HG03520 (cell line): ENCODE measurements around the gene PRPH.
"Not testable (repeated sequence)": the region's sequence is repeated elsewhere in the genome, so short reads cannot be mapped to it uniquely, and the experiment has no call there.

ENCODE experiments used
- ATAC-seq: cut with Tn5 transposase; IDR thresholded peaks from one replicate; pipeline ENCODE4 v1.9.1; 2021; ENCODE audit warnings: mild to moderate bottlenecking, moderate library complexity; ENCODE audit not compliant: unreplicated experiment

Gene PRPH

GRCh38 chr12:49298160-49298559 is 3.2 kb downstream of the PRPH start:
- no peak for ATAC-seq

DNA sequence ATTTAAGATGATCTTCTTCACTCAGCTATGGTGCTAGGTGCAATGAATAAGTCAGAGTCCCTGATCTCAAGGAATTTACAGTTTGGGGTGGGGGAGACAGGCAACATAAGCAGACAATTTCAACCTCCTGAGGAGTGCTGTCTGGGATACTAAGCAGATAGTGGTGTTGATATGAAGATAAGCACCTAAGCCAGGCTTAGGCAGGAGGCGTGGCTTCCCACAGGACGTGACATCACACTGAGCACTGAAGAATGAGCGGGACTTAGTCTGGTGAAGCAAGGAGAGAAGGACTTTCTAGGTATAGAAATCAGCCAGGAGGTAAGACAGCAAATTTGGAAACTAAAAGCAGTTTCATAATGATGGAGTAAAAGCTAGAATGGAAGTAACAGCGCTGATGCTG is 6.8 kb downstream of the PRPH start:
- no peak for ATAC-seq

- ATAC-seq = no peak
Measured at GRCh38 chr12:49304161-49304560, 9.2 kb downstream of the PRPH start.

GRCh38 chr12:49305762-49306510 is 11.0 kb downstream of the PRPH start:
- no peak for ATAC-seq

GRCh38 chr12:49309386-49309785 is 14.4 kb downstream of the PRPH start:
- no peak for ATAC-seq

DNA sequence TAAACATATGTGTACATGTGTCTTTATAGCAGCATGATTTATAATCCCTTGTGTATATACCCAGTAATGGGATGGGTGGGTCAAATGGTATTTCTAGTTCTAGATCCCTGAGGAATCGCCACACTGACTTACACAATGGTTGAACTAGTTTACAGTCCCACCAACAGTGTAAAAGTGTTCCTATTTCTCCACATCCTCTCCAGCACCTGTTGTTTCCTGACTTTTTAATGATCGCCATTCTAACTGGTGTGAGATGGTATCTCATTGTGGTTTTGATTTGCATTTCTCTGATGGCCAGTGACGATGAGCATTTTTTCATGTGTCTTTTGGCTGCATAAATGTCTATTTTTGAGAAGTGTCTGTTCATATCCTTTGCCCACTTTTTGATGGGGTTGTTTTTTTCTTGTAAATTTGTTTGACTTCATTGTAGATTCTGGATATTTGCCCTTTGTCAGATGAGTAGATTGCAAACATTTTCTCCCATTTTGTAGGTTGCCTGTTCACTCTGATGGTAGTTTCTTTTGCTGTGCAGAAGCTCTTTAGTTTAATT is 15.6 kb downstream of the PRPH start:
- ATAC-seq = not testable (repeated sequence)

DNA sequence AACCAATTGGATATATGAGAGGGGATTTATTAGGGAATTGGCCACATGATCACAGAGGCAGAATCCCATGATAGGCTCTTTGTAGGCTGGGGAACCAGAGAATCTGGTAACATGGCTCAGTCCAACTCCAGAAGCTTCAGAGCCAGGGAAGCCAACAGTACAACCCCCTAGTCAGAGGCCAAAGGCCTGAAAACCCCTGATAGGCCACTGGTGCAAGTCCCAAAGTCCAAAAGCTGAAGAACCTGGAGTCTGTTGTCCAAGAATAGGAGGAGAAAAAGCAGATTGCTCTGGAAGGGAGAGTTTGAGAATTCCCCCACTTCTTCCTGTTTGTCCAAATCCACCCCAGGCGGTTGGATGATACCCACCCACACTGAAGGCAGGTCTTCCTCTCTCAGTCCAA is 19.9 kb downstream of the PRPH start:
- ATAC-seq = no peak

DNA sequence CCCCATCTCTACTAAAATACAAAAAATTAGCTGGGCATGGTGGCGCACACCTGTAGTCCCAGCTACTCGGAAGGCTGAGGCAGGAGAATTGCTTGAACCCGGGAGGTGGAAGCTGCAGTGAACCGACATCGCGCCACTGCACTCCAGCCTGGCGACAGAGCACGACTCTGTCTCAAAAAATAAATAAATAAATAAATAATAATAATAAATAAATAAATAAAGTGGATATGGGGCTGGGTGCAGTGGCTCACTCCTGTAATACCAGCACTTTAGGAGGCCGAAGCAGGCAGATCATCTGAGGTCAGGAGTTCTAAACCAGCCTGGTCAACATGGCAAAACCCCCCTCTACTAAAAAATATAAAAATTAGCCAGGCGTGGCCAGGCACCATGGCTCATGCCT is 22.2 kb downstream of the PRPH start:
- ATAC-seq = not testable (repeated sequence)

DNA sequence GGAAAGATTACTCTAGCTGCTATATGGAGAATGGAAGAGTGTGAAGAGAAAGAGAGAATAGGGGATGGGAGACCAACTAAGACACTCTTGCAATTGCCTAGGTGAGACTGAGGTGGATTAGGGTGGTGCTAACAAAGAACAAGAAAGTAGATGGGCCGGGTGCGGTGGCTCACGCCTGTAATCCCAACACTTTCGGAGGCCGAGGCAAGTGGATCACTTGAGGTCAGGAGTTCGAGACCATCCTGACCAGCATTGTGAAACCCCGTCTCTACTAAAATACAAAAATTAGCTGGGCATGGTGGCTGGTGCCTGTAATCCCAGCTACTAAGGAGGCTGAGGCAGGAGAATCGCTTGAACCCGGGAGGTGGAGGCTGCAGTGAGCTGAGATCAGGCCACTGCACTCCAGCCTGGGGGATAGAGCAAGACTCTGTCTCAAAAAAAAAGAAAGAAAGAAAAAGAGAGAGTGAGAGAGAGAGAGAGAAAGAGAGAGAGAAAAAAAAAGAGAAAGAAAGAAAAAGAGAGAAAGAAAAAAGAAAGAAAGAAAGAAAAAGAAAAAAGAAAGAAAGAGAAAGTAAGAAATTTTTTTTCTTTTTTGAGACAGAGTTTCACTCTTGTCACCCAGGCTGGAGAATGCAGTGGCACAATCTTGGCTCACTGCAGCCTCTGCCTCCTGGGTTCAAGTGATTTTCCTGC is 25.6 kb downstream of the PRPH start:
- not testable (repeated sequence) for ATAC-seq

DNA sequence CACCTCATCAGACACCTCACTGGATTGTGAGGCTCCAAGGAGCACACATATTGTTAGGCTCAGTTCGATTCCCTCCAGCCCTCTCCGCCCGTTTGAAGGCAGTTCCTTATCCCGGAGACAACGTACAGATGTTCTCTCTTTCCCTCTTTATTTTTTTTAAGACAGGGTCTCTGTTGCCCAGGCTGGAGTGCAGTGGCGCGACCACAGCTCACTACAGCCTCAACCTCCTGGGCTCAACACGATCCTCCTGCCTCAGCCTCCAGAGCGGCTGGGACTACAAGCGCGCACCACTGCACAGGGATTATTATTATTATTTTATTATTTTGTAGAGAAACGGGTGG is 27.4 kb downstream of the PRPH start:
- ATAC-seq = no peak

DNA sequence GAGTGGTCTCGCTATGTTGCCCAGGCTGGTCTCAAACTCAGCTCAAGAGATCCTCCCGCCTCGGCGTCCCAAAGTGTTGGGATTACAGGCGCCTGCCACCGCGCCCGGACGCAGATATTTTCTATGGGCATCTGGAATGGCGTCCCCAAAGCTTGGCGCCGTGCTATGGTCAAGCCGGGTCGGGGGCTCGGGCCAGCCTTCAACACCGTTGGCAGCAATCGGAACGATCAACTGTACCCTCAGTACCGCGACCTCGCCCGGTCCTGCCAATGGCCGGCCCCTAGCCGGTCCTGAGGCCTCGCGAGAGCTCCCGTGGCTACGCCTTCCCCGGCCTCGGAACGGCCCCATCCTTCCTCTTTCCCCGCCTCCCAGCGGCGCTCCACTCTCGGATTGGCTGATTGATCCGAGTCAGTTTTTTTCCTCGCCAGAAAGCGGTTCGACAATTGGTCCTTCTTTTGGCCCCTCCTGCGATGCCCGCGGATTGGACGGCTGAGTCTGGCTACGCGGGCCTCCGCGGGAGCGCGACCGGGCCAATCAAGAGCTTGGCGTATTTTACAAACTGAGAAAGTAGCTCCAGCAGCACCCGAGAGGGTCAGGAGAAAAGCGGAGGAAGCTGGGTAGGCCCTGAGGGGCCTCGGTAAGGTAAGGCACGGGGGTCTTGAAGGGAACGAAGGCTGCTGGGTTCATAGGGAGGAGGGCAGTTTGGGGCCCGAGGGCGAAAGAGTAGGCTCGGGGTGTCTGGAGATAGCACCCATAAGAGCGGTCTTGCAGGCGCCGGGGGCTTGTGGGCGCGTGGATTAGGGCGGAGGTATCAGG is 28.0 kb downstream of the PRPH start, which contains the start of gene TROAP:
TSS of gene TROAP (plus strand) at position 548 of the 816 bp plus-strand sequence. CDS start 354 bp downstream, outside the sequence.
- peak; percentile 98 for ATAC-seq

GRCh38 chr12:49323524-49324097 is 28.7 kb downstream of the PRPH start:
- no peak for ATAC-seq

DNA sequence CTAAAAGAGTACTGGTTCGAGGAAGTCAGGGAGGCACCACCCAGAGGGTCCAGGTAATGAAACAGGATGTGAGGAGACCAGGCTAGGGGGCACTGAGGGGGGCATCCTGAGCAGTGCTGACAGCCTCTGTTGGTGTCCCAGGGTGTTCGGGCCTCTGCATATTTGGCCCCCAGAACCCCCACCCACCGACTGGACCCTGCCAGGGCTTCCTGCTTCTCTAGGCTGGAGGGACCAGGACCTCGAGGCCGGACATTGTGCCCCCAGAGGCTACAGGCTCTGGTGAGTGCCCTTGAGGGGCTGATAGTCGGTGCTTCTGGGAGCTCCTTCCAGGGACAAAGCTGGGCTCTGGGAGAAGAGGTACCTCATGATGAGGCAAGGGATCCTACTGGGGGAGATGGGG is 30.7 kb downstream of the PRPH start:
- no peak for ATAC-seq

GRCh38 chr12:49327368-49327767 is 32.4 kb downstream of the PRPH start:
- ATAC-seq = no peak

- ATAC-seq = no peak
Measured at GRCh38 chr12:49327887-49328286, 32.9 kb downstream of the PRPH start.

DNA sequence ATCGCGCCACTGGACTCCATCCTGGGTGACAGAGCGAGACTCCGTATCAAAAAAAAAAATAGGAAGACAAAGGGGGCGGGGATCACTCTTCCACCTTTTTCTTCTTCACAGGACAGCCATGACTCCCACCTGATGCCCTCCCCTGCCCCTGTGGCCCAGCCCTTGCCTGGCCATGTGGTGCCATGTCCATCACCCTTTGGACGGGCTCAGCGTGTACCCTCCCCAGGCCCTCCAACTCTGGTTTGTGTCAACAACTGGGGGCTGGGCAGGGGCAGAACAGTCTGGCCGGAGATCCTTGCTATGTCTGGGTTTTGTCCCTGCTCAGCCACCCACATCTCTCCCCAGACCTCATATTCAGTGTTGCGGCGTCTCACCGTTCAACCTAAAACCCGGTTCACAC is 33.9 kb downstream of the PRPH start:
- no peak for ATAC-seq

DNA sequence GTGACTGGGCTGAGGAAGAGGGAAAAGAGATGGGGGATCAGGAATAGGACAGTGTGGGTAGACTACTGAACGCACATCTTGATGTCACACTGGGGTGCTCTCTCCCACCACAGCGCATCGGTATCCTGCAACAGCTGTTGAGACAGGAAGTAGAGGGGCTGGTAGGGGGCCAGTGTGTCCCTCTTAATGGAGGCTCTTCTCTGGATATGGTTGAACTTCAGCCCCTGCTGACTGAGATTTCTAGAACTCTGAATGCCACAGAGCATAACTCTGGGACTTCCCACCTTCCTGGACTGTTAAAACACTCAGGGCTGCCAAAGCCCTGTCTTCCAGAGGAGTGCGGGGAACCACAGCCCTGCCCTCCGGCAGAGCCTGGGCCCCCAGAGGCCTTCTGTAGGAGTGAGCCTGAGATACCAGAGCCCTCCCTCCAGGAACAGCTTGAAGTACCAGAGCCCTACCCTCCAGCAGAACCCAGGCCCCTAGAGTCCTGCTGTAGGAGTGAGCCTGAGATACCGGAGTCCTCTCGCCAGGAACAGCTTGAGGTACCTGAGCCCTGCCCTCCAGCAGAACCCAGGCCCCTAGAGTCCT is 35.2 kb downstream of the PRPH start:
- no peak for ATAC-seq

- ATAC-seq = no peak
Measured at GRCh38 chr12:49330631-49331379, 35.9 kb downstream of the PRPH start.

GRCh38 chr12:49331380-49332222 is 36.7 kb downstream of the PRPH start:
- no peak for ATAC-seq
